Panc1 (cell line): ENCODE measurements around the gene NTRK3.

Experiments used
- CTCF ChIP-seq: fragments of 450-650 bp; IDR thresholded peaks from 2 replicates; pipeline ENCODE4 v1.5.1; 2017; ENCODE audit warnings: mild to moderate bottlenecking
- POLR2AphosphoS5 ChIP-seq: IDR thresholded peaks from 2 replicates; pipeline ENCODE4 v1.6.1; 2012; ENCODE audit warnings: mild to moderate bottlenecking, low read depth, low read length, moderate library complexity
- REST ChIP-seq, 2 experiments: IDR thresholded peaks; 2 replicates each; pipeline ENCODE4 v1.6.1; 2011 to 2012; ENCODE audit warnings: low read depth in 2 of 2, control low read depth in 1 of 2, low read length in 1 of 2, mild to moderate bottlenecking in 1 of 2, moderate library complexity in 1 of 2; ENCODE audit not compliant: insufficient read depth in 1 of 2
- SIN3A ChIP-seq: IDR thresholded peaks from 2 replicates; pipeline ENCODE4 v1.6.1; 2012; ENCODE audit warnings: low read depth, mild to moderate bottlenecking, low read length, moderate library complexity, borderline replicate concordance; ENCODE audit not compliant: insufficient read depth
- TCF7L2 ChIP-seq: IDR thresholded peaks from 2 replicates; pipeline ENCODE4 v1.6.1; 2011; ENCODE audit warnings: mild to moderate bottlenecking, low read depth, low read length, inconsistent platforms

GRCh38 chr15:88113613-88114308, 142.8 kb downstream of the NTRK3 start:
- TF ChIP-seq CTCF (no peak), POLR2AphosphoS5 (no peak), SIN3A (no peak), REST (IDR thresholded peaks at IDR 0.05; ENCODE audit: insufficient read depth in 1 of 2, low read depth in 2 of 2, low read length in 1 of 2) (no peak), TCF7L2 (no peak)
